Measurements from ENCODE around the gene NLGN3.

The NLGN3 gene

GRCh38 chrX:71098951-71099506 is 45.6 kb upstream of the NLGN3 start:
- no peak overlapping the region for H2AFZ ChIP-seq (ENCODE audit: low read depth, low read length)
- no peaks in the 10 kb centered on the region for H3K27me3 ChIP-seq (ENCODE audit: insufficient read depth, low read length, poor library complexity)
- H3K4me2 ChIP-seq (ENCODE audit: insufficient read depth, low read length) = peak overlapping the region; percentile 38; the same call in 1 of the 2 replicates
- no peaks in the 10 kb centered on the region for H3K36me3 ChIP-seq (ENCODE audit: insufficient read depth, low read length)
- H4K20me1 ChIP-seq (ENCODE audit: insufficient read depth, low read length) = no peaks in the 10 kb centered on the region
- no peak for ATAC-seq (ENCODE audit: insufficient read depth, low read depth)
- no peak for TF ChIP-seq EZH2 (IDR thresholded peaks at IDR 0.05; ENCODE audit: borderline replicate concordance, low read depth, low read length, severe bottlenecking)
- no peak for TF ChIP-seq CTCF (IDR thresholded peaks at IDR 0.05; ENCODE audit: borderline replicate concordance, extremely low read depth, low read length, poor library complexity, severe bottlenecking)
- H3K79me2 ChIP-seq (ENCODE audit: insufficient read depth, low read length) = peaks cover 9% of the 10 kb centered on the region
- peak overlapping the region; percentile 28; the same call in 1 of the 2 replicates for H3K9ac ChIP-seq (ENCODE audit: low read depth, low read length)
- peaks cover 56% of the 10 kb centered on the region for H3K4me1 ChIP-seq (ENCODE audit: insufficient read depth, low read length)
- peak overlapping the region; percentile 74 for H3K27ac ChIP-seq (ENCODE audit: low read length)
- DNase-seq = no peak
- H3K4me3 ChIP-seq (ENCODE audit: low read depth in 1 of 2, low read length in 2 of 2) = no peak overlapping the region
- no peaks in the 10 kb centered on the region for H3K9me3 ChIP-seq (ENCODE audit: insufficient read depth, low read length, severe bottlenecking)

GRCh38 chrX:71099736-71100135 is 44.9 kb upstream of the NLGN3 start:
- Histone ChIP-seq H3K9ac (ENCODE audit: low read depth, low read length) (no peak overlapping the region), H3K4me1 (ENCODE audit: insufficient read depth, low read length) (peaks cover 62% of the 10 kb centered on the region), H3K9me3 (ENCODE audit: insufficient read depth, low read length, severe bottlenecking) (no peaks in the 10 kb centered on the region), H3K27me3 (ENCODE audit: insufficient read depth, low read length, poor library complexity) (no peaks in the 10 kb centered on the region), H2AFZ (ENCODE audit: low read depth, low read length) (no peak overlapping the region), H3K4me3 (ENCODE audit: low read depth in 1 of 2, low read length in 2 of 2) (no peak overlapping the region), H3K36me3 (ENCODE audit: insufficient read depth, low read length) (no peaks in the 10 kb centered on the region), H4K20me1 (ENCODE audit: insufficient read depth, low read length) (no peaks in the 10 kb centered on the region), H3K27ac (ENCODE audit: low read length) (no peak overlapping the region), H3K79me2 (ENCODE audit: insufficient read depth, low read length) (peaks cover 16% of the 10 kb centered on the region), H3K4me2 (ENCODE audit: insufficient read depth, low read length) (no peak overlapping the region)
- TF ChIP-seq CTCF (IDR thresholded peaks at IDR 0.05; ENCODE audit: borderline replicate concordance, extremely low read depth, low read length, poor library complexity, severe bottlenecking) = no peak
- no peak for ATAC-seq (ENCODE audit: insufficient read depth, low read depth)
- DNase-seq = no peak

- Histone ChIP-seq H3K36me3 (ENCODE audit: insufficient read depth, low read length) (no peaks in the 10 kb centered on the region), H3K9me3 (ENCODE audit: insufficient read depth, low read length, severe bottlenecking) (no peaks in the 10 kb centered on the region)
- DNase-seq = peak; percentile 27
Observed at GRCh38 chrX:71100581-71101505, 43.8 kb upstream of the NLGN3 start.

More at GRCh38 chrX:71100581-71101505, 43.8 kb upstream of the NLGN3 start:
- no peak overlapping the region for H3K4me3 ChIP-seq (ENCODE audit: low read depth in 1 of 2, low read length in 2 of 2)
- ATAC-seq (ENCODE audit: insufficient read depth, low read depth) = no peak
- peaks cover 26% of the 10 kb centered on the region for H3K79me2 ChIP-seq (ENCODE audit: insufficient read depth, low read length)
- H4K20me1 ChIP-seq (ENCODE audit: insufficient read depth, low read length) = no peaks in the 10 kb centered on the region
- H3K4me2 ChIP-seq (ENCODE audit: insufficient read depth, low read length) = no peak overlapping the region
- no peak overlapping the region for H3K9ac ChIP-seq (ENCODE audit: low read depth, low read length)
- H2AFZ ChIP-seq (ENCODE audit: low read depth, low read length) = no peak overlapping the region
- TF ChIP-seq CTCF (IDR thresholded peaks at IDR 0.05; ENCODE audit: borderline replicate concordance, extremely low read depth, low read length, poor library complexity, severe bottlenecking) = no peak
- TF ChIP-seq EZH2 (IDR thresholded peaks at IDR 0.05; ENCODE audit: borderline replicate concordance, low read depth, low read length, severe bottlenecking) = no peak
- no peaks in the 10 kb centered on the region for H3K27me3 ChIP-seq (ENCODE audit: insufficient read depth, low read length, poor library complexity)
- H3K4me1 ChIP-seq (ENCODE audit: insufficient read depth, low read length) = peaks cover 66% of the 10 kb centered on the region
- peak overlapping the region; percentile 92; the same call in 1 of the 2 replicates for H3K27ac ChIP-seq (ENCODE audit: low read length)
